Measurements from ENCODE around the gene E2F6.

The E2F6 gene

GRCh38 chr2:11438555-11439080 lies 27.3 kb downstream of the E2F6 start:
- no peak for DNase-seq (ENCODE audit: low read depth in 1 of 2, low spot score in 1 of 2)
- no peak overlapping the region for H3K27ac ChIP-seq (replicated peaks)
- TF ChIP-seq REST (IDR thresholded peaks at IDR 0.05; ENCODE audit: insufficient replicate concordance, low read depth) (no peak), SPI1 (IDR thresholded peaks at IDR 0.05; ENCODE audit: borderline replicate concordance, low read depth) (no peak), CTCF (IDR thresholded peaks at IDR 0.05; ENCODE audit: insufficient read depth, low read length) (no peak), POLR2AphosphoS5 (IDR thresholded peaks at IDR 0.05; ENCODE audit: low read depth) (no peak), GABPA (IDR thresholded peaks at IDR 0.05; ENCODE audit: low read depth) (no peak)
- no peak overlapping the region for H3K4me3 ChIP-seq (replicated peaks; ENCODE audit: insufficient read depth, low read length)
- no peaks in the 10 kb centered on the region for H3K27me3 ChIP-seq (ENCODE audit: insufficient read depth, poor library complexity, severe bottlenecking)

- no peak overlapping the region for H3K27ac ChIP-seq (replicated peaks)
- no peak for DNase-seq (ENCODE audit: low read depth in 1 of 2, low spot score in 1 of 2)
- TF ChIP-seq REST (IDR thresholded peaks at IDR 0.05; ENCODE audit: insufficient replicate concordance, low read depth) = no peak
- no peak for TF ChIP-seq GABPA (IDR thresholded peaks at IDR 0.05; ENCODE audit: low read depth)
- TF ChIP-seq CTCF (IDR thresholded peaks at IDR 0.05; ENCODE audit: insufficient read depth, low read length) = no peak
- TF ChIP-seq SPI1 (IDR thresholded peaks at IDR 0.05; ENCODE audit: borderline replicate concordance, low read depth) = no peak
- TF ChIP-seq POLR2AphosphoS5 (IDR thresholded peaks at IDR 0.05; ENCODE audit: low read depth) = no peak
- no peak overlapping the region for H3K4me3 ChIP-seq (replicated peaks; ENCODE audit: insufficient read depth, low read length)
- no peaks in the 10 kb centered on the region for H3K27me3 ChIP-seq (ENCODE audit: insufficient read depth, poor library complexity, severe bottlenecking)
Observed at GRCh38 chr2:11437602-11438001, 28.4 kb downstream of the E2F6 start.

- no peak for TF ChIP-seq GABPA (IDR thresholded peaks at IDR 0.05; ENCODE audit: low read depth)
- no peak for TF ChIP-seq REST (IDR thresholded peaks at IDR 0.05; ENCODE audit: insufficient replicate concordance, low read depth)
- TF ChIP-seq POLR2AphosphoS5 (IDR thresholded peaks at IDR 0.05; ENCODE audit: low read depth) = no peak
- TF ChIP-seq SPI1 (IDR thresholded peaks at IDR 0.05; ENCODE audit: borderline replicate concordance, low read depth) = no peak
- TF ChIP-seq CTCF (IDR thresholded peaks at IDR 0.05; ENCODE audit: insufficient read depth, low read length) = no peak
- H3K27me3 ChIP-seq (ENCODE audit: insufficient read depth, poor library complexity, severe bottlenecking) = no peaks in the 10 kb centered on the region
- no peak for DNase-seq (ENCODE audit: low read depth in 1 of 2, low spot score in 1 of 2)
- H3K4me3 ChIP-seq (replicated peaks; ENCODE audit: insufficient read depth, low read length) = no peak overlapping the region
- H3K27ac ChIP-seq (replicated peaks) = no peak overlapping the region
Observed at GRCh38 chr2:11435036-11435435, 30.9 kb downstream of the E2F6 start.
